ENCODE results near the gene KCNJ3.

The KCNJ3 gene

DNA sequence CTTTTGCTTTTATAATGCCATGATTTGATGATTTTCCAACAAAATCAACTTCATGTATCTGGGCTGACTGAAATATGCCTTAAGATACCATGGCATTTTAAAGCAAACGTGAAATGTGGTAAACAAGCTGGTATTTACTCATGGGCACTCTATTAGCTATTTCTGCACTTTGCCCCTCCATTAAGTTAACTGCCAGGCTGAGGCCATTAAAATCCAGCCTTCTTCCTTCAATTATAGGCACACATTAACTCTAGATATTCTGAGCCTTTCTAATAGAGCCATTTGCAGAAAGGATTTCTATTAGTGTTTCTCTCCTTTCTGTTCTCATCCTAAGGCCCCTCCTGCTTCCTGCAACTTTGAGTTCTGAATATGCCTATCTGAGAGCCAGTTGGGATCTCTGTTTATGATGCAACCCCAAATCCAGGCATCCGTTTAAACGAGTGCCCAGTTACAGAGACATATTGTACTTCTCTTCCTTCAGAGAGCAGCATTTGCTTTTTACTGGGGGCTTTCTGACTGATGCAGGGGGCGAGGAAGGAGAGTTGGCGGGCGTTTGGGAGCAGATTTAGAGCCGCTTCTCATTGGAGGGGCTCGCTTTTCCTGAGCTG lies 1.6 kb upstream of the KCNJ3 start:
- Histone ChIP-seq H3F3A (ENCODE audit: insufficient read depth) (no peaks in the 10 kb centered on the region), H3K79me2 (ENCODE audit: insufficient read depth, low read length) (no peaks in the 10 kb centered on the region), H3K4me3 (ENCODE audit: insufficient read depth, low read length, poor library complexity, severe bottlenecking) (no peak overlapping the region), H3K4me2 (ENCODE audit: low read depth, low read length, poor library complexity, severe bottlenecking) (no peak overlapping the region), H3K9me3 (ENCODE audit: insufficient read depth, low read length) (no peaks in the 10 kb centered on the region), H2AFZ (ENCODE audit: low read depth, low read length, severe bottlenecking) (no peak overlapping the region), H3K27ac (ENCODE audit: low read depth, low read length) (no peak overlapping the region), H4K20me1 (ENCODE audit: low read depth, low read length) (no peaks in the 10 kb centered on the region), H3K27me3 (ENCODE audit: low read length) (no peaks in the 10 kb centered on the region), H3K36me3 (ENCODE audit: low read length) (no peaks in the 10 kb centered on the region), H3K9me2 (replicated peaks; ENCODE audit: insufficient read depth, low read length) (no peaks in the 10 kb centered on the region), H3K9ac (ENCODE audit: low read length) (no peak overlapping the region)
- TF ChIP-seq, protein P1, sequence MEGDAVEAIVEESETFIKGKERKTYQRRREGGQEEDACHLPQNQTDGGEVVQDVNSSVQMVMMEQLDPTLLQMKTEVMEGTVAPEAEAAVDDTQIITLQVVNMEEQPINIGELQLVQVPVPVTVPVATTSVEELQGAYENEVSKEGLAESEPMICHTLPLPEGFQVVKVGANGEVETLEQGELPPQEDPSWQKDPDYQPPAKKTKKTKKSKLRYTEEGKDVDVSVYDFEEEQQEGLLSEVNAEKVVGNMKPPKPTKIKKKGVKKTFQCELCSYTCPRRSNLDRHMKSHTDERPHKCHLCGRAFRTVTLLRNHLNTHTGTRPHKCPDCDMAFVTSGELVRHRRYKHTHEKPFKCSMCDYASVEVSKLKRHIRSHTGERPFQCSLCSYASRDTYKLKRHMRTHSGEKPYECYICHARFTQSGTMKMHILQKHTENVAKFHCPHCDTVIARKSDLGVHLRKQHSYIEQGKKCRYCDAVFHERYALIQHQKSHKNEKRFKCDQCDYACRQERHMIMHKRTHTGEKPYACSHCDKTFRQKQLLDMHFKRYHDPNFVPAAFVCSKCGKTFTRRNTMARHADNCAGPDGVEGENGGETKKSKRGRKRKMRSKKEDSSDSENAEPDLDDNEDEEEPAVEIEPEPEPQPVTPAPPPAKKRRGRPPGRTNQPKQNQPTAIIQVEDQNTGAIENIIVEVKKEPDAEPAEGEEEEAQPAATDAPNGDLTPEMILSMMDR (IDR thresholded peaks at IDR 0.05; ENCODE audit: insufficient read depth, low read length, poor library complexity, severe bottlenecking): no peak
- TF ChIP-seq EZH2phosphoT487 (conservative IDR thresholded peaks at IDR 0.05; ENCODE audit: low read length): no peak

DNA sequence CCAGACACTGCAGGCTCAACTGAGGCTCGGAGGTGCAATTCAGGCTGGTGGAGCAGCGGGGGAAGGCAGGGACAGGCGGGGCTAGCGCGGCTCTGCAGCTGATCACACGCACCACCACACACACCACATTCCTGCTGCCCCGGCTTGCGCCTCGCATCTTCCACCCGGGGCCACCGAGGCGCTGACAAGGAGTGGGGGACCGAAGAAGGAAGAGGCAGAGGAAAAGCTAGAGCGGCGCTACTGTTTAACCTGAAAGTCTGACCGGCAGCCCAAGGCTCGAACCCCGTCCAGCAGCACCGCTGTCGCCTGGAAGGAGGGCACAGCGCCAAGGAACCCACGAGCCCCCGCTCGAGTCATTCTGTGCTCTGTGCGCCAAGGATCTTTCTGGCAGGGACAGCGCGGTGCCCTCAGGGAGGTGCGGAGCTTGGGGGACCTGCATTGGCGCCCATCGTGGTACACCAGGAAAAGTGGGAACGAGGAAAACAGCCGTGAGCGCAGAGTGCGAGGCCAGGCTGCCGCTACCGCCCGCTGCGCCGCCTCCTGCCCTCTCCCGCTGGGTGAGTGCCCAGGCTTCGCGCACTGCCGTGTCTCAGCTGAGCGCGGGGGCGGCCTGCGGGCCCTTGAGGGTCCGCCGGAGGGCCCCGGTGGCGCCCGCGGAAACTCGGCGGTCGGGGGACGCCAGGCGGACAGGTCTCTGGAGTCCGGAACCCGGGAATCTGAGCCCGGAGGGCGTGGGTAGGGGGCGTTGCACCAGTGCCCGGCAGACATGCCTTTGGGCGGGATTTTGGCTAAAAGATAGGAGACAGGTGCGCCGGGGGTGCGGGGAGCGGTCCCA lies 860 bp upstream of the KCNJ3 start:
- Histone ChIP-seq H3K27ac (ENCODE audit: low read depth, low read length) (no peak overlapping the region), H3F3A (ENCODE audit: insufficient read depth) (no peaks in the 10 kb centered on the region), H3K9me3 (ENCODE audit: insufficient read depth, low read length) (no peaks in the 10 kb centered on the region), H4K20me1 (ENCODE audit: low read depth, low read length) (no peaks in the 10 kb centered on the region), H3K4me2 (ENCODE audit: low read depth, low read length, poor library complexity, severe bottlenecking) (no peak overlapping the region), H3K27me3 (ENCODE audit: low read length) (no peaks in the 10 kb centered on the region), H2AFZ (ENCODE audit: low read depth, low read length, severe bottlenecking) (no peak overlapping the region), H3K79me2 (ENCODE audit: insufficient read depth, low read length) (no peaks in the 10 kb centered on the region), H3K9me2 (replicated peaks; ENCODE audit: insufficient read depth, low read length) (no peaks in the 10 kb centered on the region), H3K36me3 (ENCODE audit: low read length) (no peaks in the 10 kb centered on the region), H3K9ac (ENCODE audit: low read length) (no peak overlapping the region), H3K4me3 (ENCODE audit: insufficient read depth, low read length, poor library complexity, severe bottlenecking) (no peak overlapping the region)
- TF ChIP-seq, protein P1 (IDR thresholded peaks at IDR 0.05; ENCODE audit: insufficient read depth, low read length, poor library complexity, severe bottlenecking): no peak
- no peak for TF ChIP-seq EZH2phosphoT487 (conservative IDR thresholded peaks at IDR 0.05; ENCODE audit: low read length)

DNA sequence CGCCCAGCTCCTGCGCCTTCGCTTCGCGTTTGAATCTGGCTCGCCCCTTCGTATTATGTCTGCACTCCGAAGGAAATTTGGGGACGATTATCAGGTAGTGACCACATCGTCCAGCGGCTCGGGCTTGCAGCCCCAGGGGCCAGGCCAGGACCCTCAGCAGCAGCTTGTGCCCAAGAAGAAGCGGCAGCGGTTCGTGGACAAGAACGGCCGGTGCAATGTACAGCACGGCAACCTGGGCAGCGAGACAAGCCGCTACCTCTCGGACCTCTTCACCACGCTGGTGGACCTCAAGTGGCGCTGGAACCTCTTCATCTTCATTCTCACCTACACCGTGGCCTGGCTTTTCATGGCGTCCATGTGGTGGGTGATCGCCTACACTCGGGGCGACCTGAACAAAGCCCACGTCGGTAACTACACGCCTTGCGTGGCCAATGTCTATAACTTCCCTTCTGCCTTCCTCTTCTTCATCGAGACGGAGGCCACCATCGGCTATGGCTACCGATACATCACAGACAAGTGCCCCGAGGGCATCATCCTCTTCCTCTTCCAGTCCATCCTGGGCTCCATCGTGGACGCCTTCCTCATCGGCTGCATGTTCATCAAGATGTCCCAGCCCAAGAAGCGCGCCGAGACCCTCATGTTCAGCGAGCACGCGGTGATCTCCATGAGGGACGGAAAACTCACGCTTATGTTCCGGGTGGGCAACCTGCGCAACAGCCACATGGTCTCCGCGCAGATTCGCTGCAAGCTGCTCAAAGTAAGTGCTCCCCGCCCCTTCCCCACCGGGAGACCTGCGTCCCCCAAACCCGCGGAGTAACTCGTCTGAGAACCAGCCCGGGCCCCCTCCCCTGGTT lies 453 bp downstream of the KCNJ3 start:
- Histone ChIP-seq H3K27ac (ENCODE audit: low read depth, low read length) (no peak overlapping the region), H3K79me2 (ENCODE audit: insufficient read depth, low read length) (no peaks in the 10 kb centered on the region), H2AFZ (ENCODE audit: low read depth, low read length, severe bottlenecking) (no peak overlapping the region), H3K9me2 (replicated peaks; ENCODE audit: insufficient read depth, low read length) (no peaks in the 10 kb centered on the region), H3K4me3 (ENCODE audit: insufficient read depth, low read length, poor library complexity, severe bottlenecking) (no peak overlapping the region), H3F3A (ENCODE audit: insufficient read depth) (no peaks in the 10 kb centered on the region), H3K36me3 (ENCODE audit: low read length) (no peaks in the 10 kb centered on the region), H3K27me3 (ENCODE audit: low read length) (no peaks in the 10 kb centered on the region), H3K9ac (ENCODE audit: low read length) (no peak overlapping the region), H3K4me2 (ENCODE audit: low read depth, low read length, poor library complexity, severe bottlenecking) (no peak overlapping the region), H3K9me3 (ENCODE audit: insufficient read depth, low read length) (no peaks in the 10 kb centered on the region), H4K20me1 (ENCODE audit: low read depth, low read length) (no peaks in the 10 kb centered on the region)
- no peak for TF ChIP-seq EZH2phosphoT487 (conservative IDR thresholded peaks at IDR 0.05; ENCODE audit: low read length)
- TF ChIP-seq, protein P1 (IDR thresholded peaks at IDR 0.05; ENCODE audit: insufficient read depth, low read length, poor library complexity, severe bottlenecking): no peak
